Gastrocnemius medialis (tissue), 4 donors: ENCODE data around the gene SH3BP5.

Experiments
- CTCF ChIP-seq, 5 experiments: fragments of 450-650 bp in 3 of 5; fragments of 200-600 bp in 2 of 5; sonication (generic) in 2 of 5; IDR thresholded peaks in 4 of 5; conservative IDR thresholded peaks in 1 of 5; 1 replicate in 4 of 5; 2 replicates in 1 of 5; pipeline ENCODE4 v1.5.1; 2016 to 2019; ENCODE audit warnings: antibody characterized with exemption in 5 of 5, mild to moderate bottlenecking in 3 of 5, moderate library complexity in 3 of 5
- POLR2A ChIP-seq, 2 donors: fragments of 450-650 bp; IDR thresholded peaks; one replicate each; pipeline ENCODE4 v1.6.1; 2017; ENCODE audit warnings: antibody characterized with exemption in 2 of 2, mild to moderate bottlenecking in 2 of 2, moderate library complexity in 2 of 2

- no peak for TF ChIP-seq CTCF (IDR thresholded peaks at IDR 0.05 in 4 of 5, conservative IDR thresholded peaks at IDR 0.05 in 1 of 5)
- no peak for TF ChIP-seq POLR2A (IDR thresholded peaks at IDR 0.05)
Observed at GRCh38 chr3:15301761-15302160, 30.6 kb downstream of the SH3BP5 start.
